HEK293 (cell line): ENCODE data around the gene LRCH1.
A peak's percentile ranks its signal among the peaks of the same experiment; 100 is the strongest.

Experiments used
- CTCF ChIA-PET: fragments of 350-600 bp; formaldehyde crosslinking; extraction: SDS; loops from one replicate; lab custom pipeline; 2021; ENCODE audit warnings: antibody characterized with exemption; lab: Yijun Ruan, JAX
- POLR2A ChIA-PET: fragments of 300-600 bp; formaldehyde crosslinking; extraction: SDS; loops from one replicate; lab custom pipeline; 2020; ENCODE audit warnings: antibody characterized with exemption, inconsistent platforms; lab: Yijun Ruan, JAX
- H3K27ac ChIP-seq: fragments of 200-500 bp; sonication (Bioruptor generic); 2 replicates; pipeline ENCODE4 v1.5.1; 2014; ENCODE audit warnings: low read depth, low read length, control low read depth, inconsistent platforms; ENCODE audit errors: extremely low read depth
- H3K36me3 ChIP-seq, 2 experiments: fragments of 200-500 bp in 1 of 2; sonication (Bioruptor generic) in 1 of 2; 1 replicate in 1 of 2; 2 replicates in 1 of 2; pipeline ENCODE4 v1.5.1; 2014 to 2017; ENCODE audit warnings: inconsistent platforms in 2 of 2, low read length in 2 of 2; ENCODE audit not compliant: control insufficient read depth in 2 of 2, insufficient read depth in 1 of 2
- H3K4me1 ChIP-seq: fragments of 200-500 bp; sonication (Bioruptor generic); 2 replicates; pipeline ENCODE4 v1.5.1; 2014; ENCODE audit warnings: mild to moderate bottlenecking, low read length, inconsistent platforms; ENCODE audit not compliant: control insufficient read depth, insufficient read depth
- H3K4me3 ChIP-seq: 2 replicates; pipeline ENCODE4 v1.5.1; 2011; ENCODE audit warnings: low read depth, mild to moderate bottlenecking, control low read depth, low read length, moderate library complexity
- H3K9me3 ChIP-seq: fragments of 200-500 bp; sonication (Bioruptor generic); 2 replicates; pipeline ENCODE4 v1.5.1; 2014; ENCODE audit warnings: low read depth, low read length, inconsistent platforms; ENCODE audit not compliant: control insufficient read depth, insufficient read depth
- BCL11A ChIP-seq: fragments of 450-650 bp; formaldehyde crosslinking; IDR thresholded peaks from 2 replicates; pipeline ENCODE4 v1.5.1; 2016; ENCODE audit warnings: low read depth, missing biosample characterization, missing genetic modification characterization
- GLIS1 ChIP-seq: fragments of 450-650 bp; formaldehyde crosslinking; IDR thresholded peaks from 2 replicates; pipeline ENCODE4 v1.5.1; 2016; ENCODE audit warnings: missing biosample characterization, missing genetic modification characterization
- KLF10 ChIP-seq: fragments of 450-650 bp; IDR thresholded peaks from 2 replicates; pipeline ENCODE4 v1.5.1; 2018; ENCODE audit warnings: missing biosample characterization, mild to moderate bottlenecking, missing genetic modification characterization
- MEIS1 ChIP-seq: sonication (generic); formaldehyde crosslinking; IDR thresholded peaks from 2 replicates; pipeline ENCODE4 v1.8.1; 2022; ENCODE audit warnings: missing genetic modification reagents, mild to moderate bottlenecking, borderline replicate concordance
- MZF1 ChIP-seq: fragments of 450-650 bp; formaldehyde crosslinking; IDR thresholded peaks from 2 replicates; pipeline ENCODE4 v1.5.1; 2017; ENCODE audit warnings: missing biosample characterization, missing genetic modification characterization, borderline replicate concordance
- OVOL3 ChIP-seq: fragments of 450-650 bp; formaldehyde crosslinking; IDR thresholded peaks from 2 replicates; pipeline ENCODE4 v1.5.1; 2016; ENCODE audit warnings: missing biosample characterization, missing genetic modification characterization
- RBAK ChIP-seq: fragments of 450-650 bp; formaldehyde crosslinking; IDR thresholded peaks from 2 replicates; pipeline ENCODE4 v1.5.1; 2016; ENCODE audit warnings: missing biosample characterization, missing genetic modification characterization
- SALL2 ChIP-seq: fragments of 450-650 bp; formaldehyde crosslinking; IDR thresholded peaks from 2 replicates; pipeline ENCODE4 v1.5.0; 2017; ENCODE audit warnings: missing biosample characterization, mild to moderate bottlenecking, missing genetic modification characterization, borderline replicate concordance
- SP2 ChIP-seq: fragments of 450-650 bp; formaldehyde crosslinking; IDR thresholded peaks from 2 replicates; pipeline ENCODE4 v1.5.1; 2016; ENCODE audit warnings: missing biosample characterization, missing genetic modification characterization
- ZFP37 ChIP-seq: fragments of 450-650 bp; formaldehyde crosslinking; IDR thresholded peaks from 2 replicates; pipeline ENCODE4 v1.5.1; 2016; ENCODE audit warnings: missing biosample characterization, missing genetic modification characterization
- ZNF138 ChIP-seq: fragments of 450-650 bp; formaldehyde crosslinking; IDR thresholded peaks from 2 replicates; pipeline ENCODE4 v1.5.1; 2016; ENCODE audit warnings: missing biosample characterization, missing genetic modification characterization, borderline replicate concordance
- ZNF169 ChIP-seq: fragments of 450-650 bp; formaldehyde crosslinking; IDR thresholded peaks from 2 replicates; pipeline ENCODE4 v1.5.1; 2016; ENCODE audit warnings: missing biosample characterization, missing genetic modification characterization
- ZNF211 ChIP-seq: fragments of 450-650 bp; formaldehyde crosslinking; IDR thresholded peaks from 2 replicates; pipeline ENCODE4 v1.5.1; 2016; ENCODE audit warnings: low read depth, missing biosample characterization, missing genetic modification characterization
- ZNF221 ChIP-seq: fragments of 450-650 bp; formaldehyde crosslinking; IDR thresholded peaks from 2 replicates; pipeline ENCODE4 v1.5.1; 2017; ENCODE audit warnings: missing biosample characterization, missing genetic modification characterization, borderline replicate concordance
- ZNF239 ChIP-seq: fragments of 450-650 bp; formaldehyde crosslinking; IDR thresholded peaks from 2 replicates; pipeline ENCODE4 v1.5.1; 2016; ENCODE audit warnings: missing biosample characterization, missing genetic modification characterization
- ZNF266 ChIP-seq: fragments of 450-650 bp; formaldehyde crosslinking; IDR thresholded peaks from 2 replicates; pipeline ENCODE4 v1.5.1; 2016; ENCODE audit warnings: missing biosample characterization, missing genetic modification characterization, low read depth
- ZNF555 ChIP-seq: fragments of 450-650 bp; formaldehyde crosslinking; conservative IDR thresholded peaks from 2 replicates; pipeline ENCODE4 v1.5.1; 2017; ENCODE audit warnings: missing biosample characterization, mild to moderate bottlenecking, missing genetic modification characterization, inconsistent platforms
- ZNF560 ChIP-seq: fragments of 450-650 bp; formaldehyde crosslinking; IDR thresholded peaks from 2 replicates; pipeline ENCODE4 v1.5.1; 2017; ENCODE audit warnings: missing biosample characterization, missing genetic modification characterization, borderline replicate concordance
- ZNF571 ChIP-seq: fragments of 450-650 bp; formaldehyde crosslinking; IDR thresholded peaks from 2 replicates; pipeline ENCODE4 v1.5.0; 2017; ENCODE audit warnings: missing biosample characterization, missing genetic modification characterization
- ZNF610 ChIP-seq: fragments of 450-650 bp; formaldehyde crosslinking; IDR thresholded peaks from 2 replicates; pipeline ENCODE4 v1.5.1; 2016; ENCODE audit warnings: missing biosample characterization, missing genetic modification characterization, borderline replicate concordance
- ZNF626 ChIP-seq: fragments of 450-650 bp; sonication (Bioruptor Pico); formaldehyde crosslinking; IDR thresholded peaks from 2 replicates; pipeline ENCODE4 v1.5.1; 2018; ENCODE audit warnings: missing biosample characterization, missing genetic modification characterization, inconsistent platforms
- ZNF660 ChIP-seq: fragments of 450-650 bp; IDR thresholded peaks from 2 replicates; pipeline ENCODE4 v1.5.1; 2018; ENCODE audit warnings: missing biosample characterization, mild to moderate bottlenecking, missing genetic modification characterization
- ZNF707 ChIP-seq: fragments of 450-650 bp; formaldehyde crosslinking; IDR thresholded peaks from 2 replicates; pipeline ENCODE4 v1.5.1; 2016; ENCODE audit warnings: missing biosample characterization, missing genetic modification characterization
- ZNF830 ChIP-seq: fragments of 450-650 bp; IDR thresholded peaks from 2 replicates; pipeline ENCODE4 v1.5.0; 2018; ENCODE audit warnings: missing biosample characterization, missing genetic modification characterization, low read depth, mild to moderate bottlenecking, moderate library complexity
- ZSCAN23 ChIP-seq: fragments of 450-650 bp; formaldehyde crosslinking; IDR thresholded peaks from 2 replicates; pipeline ENCODE4 v1.5.1; 2016; ENCODE audit warnings: missing biosample characterization, missing genetic modification characterization
- TF ChIP-seq, protein P1 (sequence below): fragments of 450-650 bp; formaldehyde crosslinking; IDR thresholded peaks from 2 replicates; pipeline ENCODE4 v1.5.1; 2017; ENCODE audit warnings: missing biosample characterization, mild to moderate bottlenecking, missing genetic modification characterization, moderate library complexity
- TF ChIP-seq, protein P2 (sequence below): fragments of 450-650 bp; formaldehyde crosslinking; IDR thresholded peaks from 2 replicates; pipeline ENCODE4 v1.5.1; 2016; ENCODE audit warnings: missing biosample characterization, missing genetic modification characterization
- TF ChIP-seq, protein P3 (sequence below): fragments of 450-650 bp; formaldehyde crosslinking; IDR thresholded peaks from 2 replicates; pipeline ENCODE4 v1.5.1; 2017; ENCODE audit warnings: missing biosample characterization, missing genetic modification characterization

LRCH1 gene

GRCh38 chr13:46672338-46673090, 119.5 kb downstream of the LRCH1 start:
- TF ChIP-seq SALL2 (tag by site-specific recombination) (no peak), ZNF211 (tag by site-specific recombination) (no peak), ZNF221 (tag by site-specific recombination) (no peak), ZNF239 (tag by site-specific recombination) (no peak), OVOL3 (no peak), ZNF610 (tag by site-specific recombination) (no peak), GLIS1 (tag by site-specific recombination) (no peak), ZNF138 (tag by site-specific recombination) (no peak), MEIS1 (CRISPR knock-in tag) (no peak), ZNF266 (tag by site-specific recombination) (no peak), SP2 (no peak), ZNF169 (tag by site-specific recombination) (no peak), ZSCAN23 (no peak), ZNF707 (no peak), ZNF830 (tag by site-specific recombination) (no peak), ZNF555 (no peak), ZNF626 (tag by site-specific recombination) (no peak), KLF10 (no peak)
- TF ChIP-seq, protein P1, sequence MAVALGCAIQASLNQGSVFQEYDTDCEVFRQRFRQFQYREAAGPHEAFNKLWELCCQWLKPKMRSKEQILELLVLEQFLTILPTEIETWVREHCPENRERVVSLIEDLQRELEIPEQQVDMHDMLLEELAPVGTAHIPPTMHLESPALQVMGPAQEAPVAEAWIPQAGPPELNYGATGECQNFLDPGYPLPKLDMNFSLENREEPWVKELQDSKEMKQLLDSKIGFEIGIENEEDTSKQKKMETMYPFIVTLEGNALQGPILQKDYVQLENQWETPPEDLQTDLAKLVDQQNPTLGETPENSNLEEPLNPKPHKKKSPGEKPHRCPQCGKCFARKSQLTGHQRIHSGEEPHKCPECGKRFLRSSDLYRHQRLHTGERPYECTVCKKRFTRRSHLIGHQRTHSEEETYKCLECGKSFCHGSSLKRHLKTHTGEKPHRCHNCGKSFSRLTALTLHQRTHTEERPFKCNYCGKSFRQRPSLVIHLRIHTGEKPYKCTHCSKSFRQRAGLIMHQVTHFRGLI, result no peak
- TF ChIP-seq, protein P2, sequence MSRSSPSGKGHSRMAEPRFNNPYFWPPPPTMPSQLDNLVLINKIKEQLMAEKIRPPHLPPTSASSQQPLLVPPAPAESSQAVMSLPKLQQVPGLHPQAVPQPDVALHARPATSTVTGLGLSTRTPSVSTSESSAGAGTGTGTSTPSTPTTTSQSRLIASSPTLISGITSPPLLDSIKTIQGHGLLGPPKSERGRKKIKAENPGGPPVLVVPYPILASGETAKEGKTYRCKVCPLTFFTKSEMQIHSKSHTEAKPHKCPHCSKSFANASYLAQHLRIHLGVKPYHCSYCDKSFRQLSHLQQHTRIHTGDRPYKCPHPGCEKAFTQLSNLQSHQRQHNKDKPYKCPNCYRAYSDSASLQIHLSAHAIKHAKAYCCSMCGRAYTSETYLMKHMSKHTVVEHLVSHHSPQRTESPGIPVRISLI (tag by site-specific recombination), result no peak
- no peaks in the 10 kb centered on the region for H3K9me3 ChIP-seq
- ChIA-PET POLR2A (interaction anchor here (0.5 kb wide), 1 partner anchor 26 kb away, joined by 4 read pairs; no protein-coding TSS in a partner anchor), CTCF (interaction anchor here (1.1 kb wide), 1 partner anchor 18 kb away, joined by 3 read pairs; no protein-coding TSS in a partner anchor)
- no peak overlapping the region for H3K27ac ChIP-seq
- peaks cover 0 to 5% of the 10 kb centered on the region in 2 experiments; a peak in 2 of 3 replicates for H3K36me3 ChIP-seq
- no peak overlapping the region for H3K4me3 ChIP-seq
- peaks cover 9% of the 10 kb centered on the region for H3K4me1 ChIP-seq

- H3K4me3 ChIP-seq, result no peak overlapping the region
- ChIA-PET POLR2A (no interaction called here), CTCF (interaction anchor here (2.0 kb wide), 1 partner anchor 123 kb away, joined by 6 read pairs; no protein-coding TSS in a partner anchor)
- H3K27ac ChIP-seq, result peak overlapping the region; percentile 53
- H3K9me3 ChIP-seq, result no peaks in the 10 kb centered on the region
- peaks cover 0 to 5% of the 10 kb centered on the region in 2 experiments; a peak in 2 of 3 replicates for H3K36me3 ChIP-seq
- peaks cover 9% of the 10 kb centered on the region for H3K4me1 ChIP-seq
- TF ChIP-seq MZF1 (tag by site-specific recombination) (no peak), BCL11A (peak; percentile 91), ZNF560 (tag by site-specific recombination) (no peak), ZNF660 (tag by site-specific recombination) (no peak), RBAK (tag by site-specific recombination) (no peak), ZFP37 (tag by site-specific recombination) (no peak), ZNF571 (tag by site-specific recombination) (no peak)
- TF ChIP-seq, protein P3, sequence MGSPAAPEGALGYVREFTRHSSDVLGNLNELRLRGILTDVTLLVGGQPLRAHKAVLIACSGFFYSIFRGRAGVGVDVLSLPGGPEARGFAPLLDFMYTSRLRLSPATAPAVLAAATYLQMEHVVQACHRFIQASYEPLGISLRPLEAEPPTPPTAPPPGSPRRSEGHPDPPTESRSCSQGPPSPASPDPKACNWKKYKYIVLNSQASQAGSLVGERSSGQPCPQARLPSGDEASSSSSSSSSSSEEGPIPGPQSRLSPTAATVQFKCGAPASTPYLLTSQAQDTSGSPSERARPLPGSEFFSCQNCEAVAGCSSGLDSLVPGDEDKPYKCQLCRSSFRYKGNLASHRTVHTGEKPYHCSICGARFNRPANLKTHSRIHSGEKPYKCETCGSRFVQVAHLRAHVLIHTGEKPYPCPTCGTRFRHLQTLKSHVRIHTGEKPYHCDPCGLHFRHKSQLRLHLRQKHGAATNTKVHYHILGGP (tag by site-specific recombination), result no peak
Observed at GRCh38 chr13:46675016-46675415, 122.0 kb downstream of the LRCH1 start.
